ENCODE measurements around the gene NDST3.
A peak's percentile ranks its signal among the peaks of the same experiment; 100 is the strongest.

NDST3 gene

DNA sequence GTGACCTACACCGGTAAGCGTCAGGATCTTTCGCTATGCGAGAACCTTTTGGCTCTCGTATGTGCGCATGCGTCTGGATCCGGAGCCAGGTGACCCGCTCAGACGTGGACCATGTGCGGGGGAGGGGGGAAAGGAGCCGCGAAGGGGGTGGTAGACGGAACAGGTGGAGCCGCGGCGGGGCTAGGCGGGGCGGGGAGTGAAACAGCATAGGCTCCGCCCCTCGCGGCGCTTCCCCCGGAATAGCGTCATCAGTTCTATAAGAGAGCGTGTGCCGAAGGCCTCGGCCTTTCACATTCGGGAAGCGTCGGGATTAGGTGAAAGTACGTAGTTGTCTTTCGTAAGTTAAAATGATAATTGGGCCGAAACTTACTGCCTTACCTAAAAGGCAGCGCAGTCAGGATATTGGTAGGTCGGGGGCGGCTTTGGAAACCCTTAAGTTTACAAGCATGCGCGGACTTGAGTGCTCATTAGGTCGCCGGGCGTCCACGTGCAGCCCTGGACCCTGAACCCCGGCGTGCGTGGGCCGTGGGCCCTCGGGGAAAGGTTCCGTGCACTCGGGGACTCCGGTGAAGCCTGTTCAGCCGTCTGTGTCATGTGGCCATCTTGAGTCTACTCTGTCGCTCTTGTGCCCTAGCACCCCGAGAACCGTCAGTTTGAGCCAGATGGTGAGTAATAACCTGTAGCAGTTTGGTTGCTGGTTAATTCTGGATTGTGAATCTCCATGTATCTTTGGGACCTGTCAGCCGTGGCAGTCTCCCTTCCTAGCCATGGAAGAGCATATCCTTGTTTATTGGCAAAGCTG, 244.4 kb downstream of the NDST3 start:
- ATAC-seq (ENCODE audit: low read depth), result peak; percentile 77
- Histone ChIP-seq H3K4me1 (ENCODE audit: insufficient read depth, poor library complexity, severe bottlenecking) (peaks cover 21% of the 10 kb centered on the region), H3K36me3 (ENCODE audit: low read depth) (peaks cover 39% of the 10 kb centered on the region), H3K27me3 (ENCODE audit: insufficient read depth, poor library complexity, severe bottlenecking) (no peaks in the 10 kb centered on the region), H3K27ac (ENCODE audit: poor library complexity, severe bottlenecking) (peak overlapping the region; percentile 82), H3K9me3 (ENCODE audit: severe bottlenecking) (no peaks in the 10 kb centered on the region), H3K4me3 (ENCODE audit: severe bottlenecking) (peak overlapping the region; percentile 88)
- TF ChIP-seq CTCF (IDR thresholded peaks at IDR 0.05; ENCODE audit: poor library complexity, severe bottlenecking), result no peak
- peak; percentile 98 for DNase-seq (ENCODE audit: low spot score)

GRCh38 chr4:118279328-118279727, 245.0 kb downstream of the NDST3 start:
- Histone ChIP-seq H3K4me1 (ENCODE audit: insufficient read depth, poor library complexity, severe bottlenecking) (peaks cover 21% of the 10 kb centered on the region), H3K36me3 (ENCODE audit: low read depth) (peaks cover 39% of the 10 kb centered on the region), H3K4me3 (ENCODE audit: severe bottlenecking) (peak overlapping the region; percentile 88), H3K9me3 (ENCODE audit: severe bottlenecking) (no peaks in the 10 kb centered on the region), H3K27ac (ENCODE audit: poor library complexity, severe bottlenecking) (peak overlapping the region; percentile 82), H3K27me3 (ENCODE audit: insufficient read depth, poor library complexity, severe bottlenecking) (no peaks in the 10 kb centered on the region)
- DNase-seq (ENCODE audit: low spot score) (no peak), ATAC-seq (ENCODE audit: low read depth) (no peak)
- TF ChIP-seq CTCF (IDR thresholded peaks at IDR 0.05; ENCODE audit: poor library complexity, severe bottlenecking), result no peak

- peak overlapping the region; percentile 82 for H3K27ac ChIP-seq (ENCODE audit: poor library complexity, severe bottlenecking)
Observed at GRCh38 chr4:118279920-118280432, 245.7 kb downstream of the NDST3 start.

DNA sequence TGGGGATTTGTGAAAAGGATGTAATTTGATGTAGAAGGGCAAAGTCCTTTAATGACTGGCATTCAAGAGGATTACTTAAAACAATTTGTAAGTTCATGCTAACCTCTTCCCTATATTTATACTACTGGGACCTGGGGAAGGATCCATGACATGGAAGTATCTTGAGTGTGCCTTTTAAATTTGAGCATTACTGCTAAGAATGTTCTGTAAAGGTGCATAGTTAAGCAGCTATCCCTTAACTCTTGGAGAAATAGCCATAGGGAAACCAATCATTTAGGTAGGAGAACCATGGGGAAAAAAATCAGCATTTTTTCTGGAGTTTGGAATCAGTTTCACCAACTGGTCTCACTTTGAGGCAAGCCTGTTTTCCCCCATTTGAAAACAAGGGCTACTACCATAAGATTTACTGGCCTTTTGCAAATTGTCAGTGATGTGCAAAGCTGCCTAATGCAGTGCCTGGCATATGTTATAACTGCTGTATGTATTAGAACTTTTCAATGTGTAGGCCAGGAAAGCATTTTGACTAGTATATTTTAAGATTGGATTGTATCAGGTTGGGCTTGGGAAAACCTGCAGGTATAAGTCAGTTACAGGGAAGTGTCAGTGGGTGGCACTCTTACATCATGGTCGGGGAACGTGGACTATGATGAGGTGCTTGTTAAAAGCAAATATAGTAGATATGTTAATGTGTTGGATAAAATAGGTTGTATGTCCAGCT, 246.4 kb downstream of the NDST3 start:
- DNase-seq (ENCODE audit: low spot score), result no peak
- ATAC-seq (ENCODE audit: low read depth), result peak; percentile 60
- H3K4me1 ChIP-seq (ENCODE audit: insufficient read depth, poor library complexity, severe bottlenecking), result peaks cover 21% of the 10 kb centered on the region
- H3K27ac ChIP-seq (ENCODE audit: poor library complexity, severe bottlenecking), result peak overlapping the region; percentile 82
- no peaks in the 10 kb centered on the region for H3K9me3 ChIP-seq (ENCODE audit: severe bottlenecking)
- peak; percentile 74 for TF ChIP-seq CTCF (IDR thresholded peaks at IDR 0.05; ENCODE audit: poor library complexity, severe bottlenecking)
- peak overlapping the region; percentile 88 for H3K4me3 ChIP-seq (ENCODE audit: severe bottlenecking)
- H3K36me3 ChIP-seq (ENCODE audit: low read depth), result peaks cover 39% of the 10 kb centered on the region
- H3K27me3 ChIP-seq (ENCODE audit: insufficient read depth, poor library complexity, severe bottlenecking), result no peaks in the 10 kb centered on the region

More at GRCh38 chr4:118279920-118280432, 245.7 kb downstream of the NDST3 start:
- H3K9me3 ChIP-seq (ENCODE audit: severe bottlenecking), result no peaks in the 10 kb centered on the region
- TF ChIP-seq CTCF (IDR thresholded peaks at IDR 0.05; ENCODE audit: poor library complexity, severe bottlenecking), result no peak
- peak overlapping the region; percentile 88 for H3K4me3 ChIP-seq (ENCODE audit: severe bottlenecking)
- peaks cover 39% of the 10 kb centered on the region for H3K36me3 ChIP-seq (ENCODE audit: low read depth)
- peaks cover 21% of the 10 kb centered on the region for H3K4me1 ChIP-seq (ENCODE audit: insufficient read depth, poor library complexity, severe bottlenecking)
- no peak for ATAC-seq (ENCODE audit: low read depth)
- DNase-seq (ENCODE audit: low spot score), result no peak
- H3K27me3 ChIP-seq (ENCODE audit: insufficient read depth, poor library complexity, severe bottlenecking), result no peaks in the 10 kb centered on the region

All from RWPE2 (cell line).